Colonic mucosa (tissue), 4 donors: ENCODE results near the gene IPO8. TPM values are rescaled to one million over a fixed set of nuclear protein-coding genes. Genes with fewer than 3 reads are reported as not detected.

Source experiments
- DNase-seq: peaks from one replicate; pipeline ENCODE4 v3.0.0-alpha.2; 2020
- H3K27ac ChIP-seq: fragments of 200-600 bp; one replicate; pipeline ENCODE4 v1.8.0; 2021
- H3K27me3 ChIP-seq: fragments of 200-600 bp; one replicate; pipeline ENCODE4 v1.8.0; 2021
- H3K36me3 ChIP-seq: fragments of 200-600 bp; one replicate; pipeline ENCODE4 v1.8.0; 2021
- H3K4me1 ChIP-seq: fragments of 200-600 bp; one replicate; pipeline ENCODE4 v1.8.0; 2021; ENCODE audit warnings: mild to moderate bottlenecking
- H3K4me3 ChIP-seq: fragments of 200-600 bp; one replicate; pipeline ENCODE4 v1.8.0; 2021
- H3K9ac ChIP-seq, 2 donors: one replicate each; pipeline ENCODE4 v1.7.0; 2013; ENCODE audit warnings: control low read depth in 2 of 2, low read depth in 2 of 2, low read length in 2 of 2
- H3K9me3 ChIP-seq: fragments of 200-600 bp; one replicate; pipeline ENCODE4 v1.8.0; 2021
- intact Hi-C: fragments of 100-400 bp; cut with DNase I; formaldehyde crosslinking; loops from one replicate; pipeline ENCODE4 v1.14.1; 2022
- total RNA-seq, 2 donors: library from RNA; stranded (reverse); fragmentation: NEBNext Ultra II Directional in 1 of 2; extraction: Animal tissue kit (Norgen Biotek cat#: 25700) in 1 of 2; gene quantifications; one replicate each; pipeline ENCODE4 v1.2.1, GENCODE V29; 2021
- TF ChIP-seq, protein P1 (sequence below): fragments of 200-600 bp; IDR thresholded peaks from one replicate; pipeline ENCODE4 v1.8.0; 2022; ENCODE audit warnings: antibody characterized with exemption, mild to moderate bottlenecking
- donor health status: healthy.
- donor health status: DM: no; HTN: no; CAD: no.
- donor health status: DM: no; HTN: no; CAD: no.

IPO8 gene
- total RNA-seq, 2 donors from 2014 or later, result 55.2 to 57.2 TPM

- no peaks in the 10 kb centered on the region for H3K27me3 ChIP-seq
- no peak overlapping the region for H3K9ac ChIP-seq
- DNase-seq, result no peak
- H3K27ac ChIP-seq, result peak overlapping the region; percentile 67
- no peak overlapping the region for H3K4me3 ChIP-seq
- no peaks in the 10 kb centered on the region for H3K9me3 ChIP-seq
- TF ChIP-seq, protein P1, sequence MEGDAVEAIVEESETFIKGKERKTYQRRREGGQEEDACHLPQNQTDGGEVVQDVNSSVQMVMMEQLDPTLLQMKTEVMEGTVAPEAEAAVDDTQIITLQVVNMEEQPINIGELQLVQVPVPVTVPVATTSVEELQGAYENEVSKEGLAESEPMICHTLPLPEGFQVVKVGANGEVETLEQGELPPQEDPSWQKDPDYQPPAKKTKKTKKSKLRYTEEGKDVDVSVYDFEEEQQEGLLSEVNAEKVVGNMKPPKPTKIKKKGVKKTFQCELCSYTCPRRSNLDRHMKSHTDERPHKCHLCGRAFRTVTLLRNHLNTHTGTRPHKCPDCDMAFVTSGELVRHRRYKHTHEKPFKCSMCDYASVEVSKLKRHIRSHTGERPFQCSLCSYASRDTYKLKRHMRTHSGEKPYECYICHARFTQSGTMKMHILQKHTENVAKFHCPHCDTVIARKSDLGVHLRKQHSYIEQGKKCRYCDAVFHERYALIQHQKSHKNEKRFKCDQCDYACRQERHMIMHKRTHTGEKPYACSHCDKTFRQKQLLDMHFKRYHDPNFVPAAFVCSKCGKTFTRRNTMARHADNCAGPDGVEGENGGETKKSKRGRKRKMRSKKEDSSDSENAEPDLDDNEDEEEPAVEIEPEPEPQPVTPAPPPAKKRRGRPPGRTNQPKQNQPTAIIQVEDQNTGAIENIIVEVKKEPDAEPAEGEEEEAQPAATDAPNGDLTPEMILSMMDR, result no peak
- intact Hi-C loops, result no loop called here
- H3K36me3 ChIP-seq, result no peaks in the 10 kb centered on the region
- H3K4me1 ChIP-seq, result no peaks in the 10 kb centered on the region
Observed at GRCh38 chr12:30707613-30708342, 12.1 kb upstream of the IPO8 start.

GRCh38 chr12:30706476-30706875 is 10.8 kb upstream of the IPO8 start:
- Histone ChIP-seq H3K9ac (no peak overlapping the region), H3K4me3 (no peak overlapping the region), H3K27me3 (no peaks in the 10 kb centered on the region), H3K4me1 (no peaks in the 10 kb centered on the region), H3K27ac (peak overlapping the region; percentile 22), H3K9me3 (no peaks in the 10 kb centered on the region), H3K36me3 (no peaks in the 10 kb centered on the region)
- DNase-seq, result no peak
- intact Hi-C loops, result no loop called here
- TF ChIP-seq, protein P1, result no peak

DNA sequence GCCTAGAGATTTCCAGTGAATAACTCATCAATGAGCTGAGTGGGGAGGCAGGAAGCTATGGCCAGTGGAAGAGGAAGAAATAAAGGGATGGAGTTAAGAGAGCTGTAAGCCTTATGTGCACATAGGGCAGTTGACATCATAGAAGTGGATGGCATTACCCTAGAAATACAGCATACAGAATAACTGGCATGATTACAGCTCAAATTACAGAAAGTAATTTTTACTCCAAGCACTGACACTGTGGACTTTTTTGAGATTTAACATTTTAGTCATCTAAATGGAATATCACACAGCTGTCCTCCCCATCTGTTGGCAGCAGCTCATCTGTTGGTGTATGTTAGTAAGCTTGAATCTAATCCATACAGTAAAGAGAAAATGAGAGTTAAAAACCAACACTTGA is 5.4 kb upstream of the IPO8 start:
- Histone ChIP-seq H3K9ac (no peak overlapping the region), H3K27ac (no peak overlapping the region), H3K9me3 (no peaks in the 10 kb centered on the region), H3K27me3 (no peaks in the 10 kb centered on the region), H3K36me3 (no peaks in the 10 kb centered on the region), H3K4me1 (no peaks in the 10 kb centered on the region), H3K4me3 (no peak overlapping the region)
- DNase-seq, result no peak
- intact Hi-C loops, result no loop called here
- TF ChIP-seq, protein P1, result no peak

GRCh38 chr12:30700216-30700900 is 4.7 kb upstream of the IPO8 start:
- no peaks in the 10 kb centered on the region for H3K36me3 ChIP-seq
- TF ChIP-seq, protein P1, result no peak
- no peak for DNase-seq
- no peaks in the 10 kb centered on the region for H3K4me1 ChIP-seq
- no peaks in the 10 kb centered on the region for H3K9me3 ChIP-seq
- no peak overlapping the region for H3K27ac ChIP-seq
- no peak overlapping the region for H3K4me3 ChIP-seq
- intact Hi-C loops, result no loop called here
- H3K9ac ChIP-seq, result no peak overlapping the region
- H3K27me3 ChIP-seq, result no peaks in the 10 kb centered on the region

GRCh38 chr12:30698346-30698745 is 2.7 kb upstream of the IPO8 start:
- intact Hi-C loops, result loop anchor here (10.0 kb wide), 1 partner anchor 56 kb away; the partner anchor contains the start of gene CAPRIN2
- TF ChIP-seq, protein P1, result no peak
- Histone ChIP-seq H3K27ac (no peak overlapping the region), H3K36me3 (no peaks in the 10 kb centered on the region), H3K9ac (no peak overlapping the region), H3K4me1 (no peaks in the 10 kb centered on the region), H3K4me3 (no peak overlapping the region), H3K9me3 (no peaks in the 10 kb centered on the region), H3K27me3 (no peaks in the 10 kb centered on the region)
- DNase-seq, result no peak
